Muscle layer of colon (tissue), 2 donors: ENCODE data around the gene YAF2.

Experiments used
- H3K27ac ChIP-seq: one replicate; pipeline ENCODE4 v1.7.0; 2013; ENCODE audit warnings: low read depth, mild to moderate bottlenecking, low read length, moderate library complexity
- H3K27me3 ChIP-seq, 2 donors: one replicate each; pipeline ENCODE4 v1.7.0; 2013; ENCODE audit warnings: low read length in 2 of 2, mild to moderate bottlenecking in 2 of 2; ENCODE audit not compliant: insufficient read depth in 2 of 2, control insufficient read depth in 1 of 2
- H3K36me3 ChIP-seq: one replicate; pipeline ENCODE4 v1.7.0; 2013; ENCODE audit warnings: mild to moderate bottlenecking, low read length; ENCODE audit not compliant: insufficient read depth
- H3K4me1 ChIP-seq: one replicate; pipeline ENCODE4 v1.7.0; 2013; ENCODE audit warnings: mild to moderate bottlenecking, low read length; ENCODE audit not compliant: insufficient read depth
- H3K4me3 ChIP-seq, 2 donors: one replicate each; pipeline ENCODE4 v1.7.0; 2013; ENCODE audit warnings: low read length in 2 of 2, low read depth in 1 of 2, mild to moderate bottlenecking in 1 of 2, moderate library complexity in 1 of 2
- H3K9ac ChIP-seq: one replicate; pipeline ENCODE4 v1.7.0; 2013; ENCODE audit warnings: low read length
- H3K9me3 ChIP-seq: one replicate; pipeline ENCODE4 v1.7.0; 2013; ENCODE audit warnings: mild to moderate bottlenecking, low read length
- donor health status: abdominal sarcoma.
- donor health status: Adenocarcinoma of cecum.

The YAF2 gene

GRCh38 chr12:42238240-42239140 is at the start of gene YAF2:
Gene YAF2, minus strand, starts transcription at chr12:42238248. Its CDS starts 68 bp downstream, at chr12:42238180.
- Histone ChIP-seq H3K4me1 (peaks cover 22% of the 10 kb centered on the region), H3K4me3 (peak within 1 kb of the TSS; percentile 88 to 95), H3K9ac (peak within 1 kb of the TSS; percentile 90), H3K36me3 (no peaks in the 10 kb centered on the region), H3K9me3 (no peaks in the 10 kb centered on the region), H3K27me3 (no peaks in the 10 kb centered on the region), H3K27ac (peak within 1 kb of the TSS; percentile 82)

- Histone ChIP-seq H3K9me3 (no peaks in the 10 kb centered on the region), H3K4me1 (no peaks in the 10 kb centered on the region), H3K27me3 (no peaks in the 10 kb centered on the region), H3K27ac (no peak overlapping the region), H3K9ac (no peak overlapping the region), H3K4me3 (no peak overlapping the region), H3K36me3 (no peaks in the 10 kb centered on the region)
Measured at GRCh38 chr12:42286741-42287140, 48.7 kb upstream of the YAF2 start.

GRCh38 chr12:42285431-42285830 is 47.4 kb upstream of the YAF2 start:
- Histone ChIP-seq H3K27ac (no peak overlapping the region), H3K27me3 (no peaks in the 10 kb centered on the region), H3K4me3 (no peak overlapping the region)

GRCh38 chr12:42284876-42285275 is 46.8 kb upstream of the YAF2 start:
- Histone ChIP-seq H3K27me3 (no peaks in the 10 kb centered on the region), H3K4me3 (no peak overlapping the region), H3K27ac (no peak overlapping the region), H3K9me3 (no peaks in the 10 kb centered on the region), H3K9ac (no peak overlapping the region), H3K36me3 (no peaks in the 10 kb centered on the region), H3K4me1 (no peaks in the 10 kb centered on the region)

More at GRCh38 chr12:42285431-42285830, 47.4 kb upstream of the YAF2 start:
- Histone ChIP-seq H3K9me3 (no peaks in the 10 kb centered on the region), H3K9ac (no peak overlapping the region), H3K36me3 (no peaks in the 10 kb centered on the region), H3K4me1 (no peaks in the 10 kb centered on the region)

- H3K27ac ChIP-seq: no peak overlapping the region
- no peaks in the 10 kb centered on the region for H3K27me3 ChIP-seq
- no peaks in the 10 kb centered on the region for H3K4me1 ChIP-seq
- no peak overlapping the region for H3K4me3 ChIP-seq
- H3K9me3 ChIP-seq: no peaks in the 10 kb centered on the region
- H3K9ac ChIP-seq: no peak overlapping the region
- no peaks in the 10 kb centered on the region for H3K36me3 ChIP-seq
Measured at GRCh38 chr12:42284157-42284556, 46.1 kb upstream of the YAF2 start.

GRCh38 chr12:42283739-42284138 is 45.7 kb upstream of the YAF2 start:
- Histone ChIP-seq H3K4me3 (no peak overlapping the region), H3K36me3 (no peaks in the 10 kb centered on the region), H3K9me3 (no peaks in the 10 kb centered on the region), H3K4me1 (no peaks in the 10 kb centered on the region), H3K27me3 (no peaks in the 10 kb centered on the region), H3K9ac (no peak overlapping the region), H3K27ac (no peak overlapping the region)

- no peaks in the 10 kb centered on the region for H3K27me3 ChIP-seq
- no peaks in the 10 kb centered on the region for H3K9me3 ChIP-seq
Measured at GRCh38 chr12:42282294-42282693, 44.2 kb upstream of the YAF2 start.

GRCh38 chr12:42281844-42282243 is 43.8 kb upstream of the YAF2 start:
- no peaks in the 10 kb centered on the region for H3K27me3 ChIP-seq
- no peaks in the 10 kb centered on the region for H3K36me3 ChIP-seq
- no peaks in the 10 kb centered on the region for H3K9me3 ChIP-seq
- H3K4me1 ChIP-seq: no peaks in the 10 kb centered on the region
- no peak overlapping the region for H3K27ac ChIP-seq
- no peak overlapping the region for H3K4me3 ChIP-seq
- H3K9ac ChIP-seq: no peak overlapping the region

More at GRCh38 chr12:42282294-42282693, 44.2 kb upstream of the YAF2 start:
- Histone ChIP-seq H3K36me3 (no peaks in the 10 kb centered on the region), H3K27ac (no peak overlapping the region), H3K9ac (no peak overlapping the region), H3K4me3 (no peak overlapping the region), H3K4me1 (no peaks in the 10 kb centered on the region)

- no peak overlapping the region for H3K27ac ChIP-seq
- H3K36me3 ChIP-seq: no peaks in the 10 kb centered on the region
Measured at GRCh38 chr12:42281278-42281677, 43.2 kb upstream of the YAF2 start.

GRCh38 chr12:42278128-42278510 is 40.1 kb upstream of the YAF2 start:
- no peaks in the 10 kb centered on the region for H3K36me3 ChIP-seq
- no peak overlapping the region for H3K9ac ChIP-seq
- H3K27me3 ChIP-seq: no peaks in the 10 kb centered on the region
- H3K4me3 ChIP-seq: no peak overlapping the region
- H3K4me1 ChIP-seq: no peaks in the 10 kb centered on the region
- H3K9me3 ChIP-seq: no peaks in the 10 kb centered on the region
- H3K27ac ChIP-seq: no peak overlapping the region

More at GRCh38 chr12:42281278-42281677, 43.2 kb upstream of the YAF2 start:
- H3K4me1 ChIP-seq: no peaks in the 10 kb centered on the region
- H3K9me3 ChIP-seq: no peaks in the 10 kb centered on the region
- no peaks in the 10 kb centered on the region for H3K27me3 ChIP-seq
- H3K4me3 ChIP-seq: no peak overlapping the region
- no peak overlapping the region for H3K9ac ChIP-seq

GRCh38 chr12:42277396-42278127 is 39.5 kb upstream of the YAF2 start:
- no peaks in the 10 kb centered on the region for H3K36me3 ChIP-seq
- no peak overlapping the region for H3K27ac ChIP-seq
- no peak overlapping the region for H3K9ac ChIP-seq
- H3K4me1 ChIP-seq: no peaks in the 10 kb centered on the region
- no peaks in the 10 kb centered on the region for H3K27me3 ChIP-seq
- no peaks in the 10 kb centered on the region for H3K9me3 ChIP-seq
- no peak overlapping the region for H3K4me3 ChIP-seq
